Activated CD4-positive, alpha-beta T cell treated with anti-CD3 and anti-CD28 coated beads, Interleukin-2, amount 50 U/mL, for 48 hours (primary cell): Measurements from ENCODE around the gene SLC8A2.
A peak's percentile ranks its signal among the peaks of the same experiment; 100 is the strongest.

Experiments used
- DNase-seq, 2 experiments: peaks; one replicate each; pipeline ENCODE4 v3.0.0-alpha.2; 2020

The SLC8A2 gene

DNA sequence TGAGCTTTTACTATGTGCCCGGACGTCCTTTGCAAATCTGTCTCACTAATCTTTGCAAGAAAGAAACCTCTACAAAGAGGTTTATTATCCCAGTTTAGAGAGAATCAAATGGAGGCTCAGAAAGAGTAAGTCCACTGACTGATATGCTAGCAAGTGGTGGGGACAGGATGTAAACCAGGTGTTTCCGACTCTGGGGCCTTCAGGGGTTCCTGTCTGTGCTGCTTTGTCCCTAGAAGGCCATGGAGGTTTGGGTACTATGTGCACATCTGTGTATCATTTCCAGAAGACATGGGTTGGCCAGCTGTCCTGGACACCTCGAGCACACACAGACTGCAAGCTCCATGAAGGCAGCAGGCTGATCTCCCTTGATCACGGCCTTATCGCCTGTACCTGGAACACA is 13.5 kb upstream of the SLC8A2 start:
- DNase-seq, result no peak

DNA sequence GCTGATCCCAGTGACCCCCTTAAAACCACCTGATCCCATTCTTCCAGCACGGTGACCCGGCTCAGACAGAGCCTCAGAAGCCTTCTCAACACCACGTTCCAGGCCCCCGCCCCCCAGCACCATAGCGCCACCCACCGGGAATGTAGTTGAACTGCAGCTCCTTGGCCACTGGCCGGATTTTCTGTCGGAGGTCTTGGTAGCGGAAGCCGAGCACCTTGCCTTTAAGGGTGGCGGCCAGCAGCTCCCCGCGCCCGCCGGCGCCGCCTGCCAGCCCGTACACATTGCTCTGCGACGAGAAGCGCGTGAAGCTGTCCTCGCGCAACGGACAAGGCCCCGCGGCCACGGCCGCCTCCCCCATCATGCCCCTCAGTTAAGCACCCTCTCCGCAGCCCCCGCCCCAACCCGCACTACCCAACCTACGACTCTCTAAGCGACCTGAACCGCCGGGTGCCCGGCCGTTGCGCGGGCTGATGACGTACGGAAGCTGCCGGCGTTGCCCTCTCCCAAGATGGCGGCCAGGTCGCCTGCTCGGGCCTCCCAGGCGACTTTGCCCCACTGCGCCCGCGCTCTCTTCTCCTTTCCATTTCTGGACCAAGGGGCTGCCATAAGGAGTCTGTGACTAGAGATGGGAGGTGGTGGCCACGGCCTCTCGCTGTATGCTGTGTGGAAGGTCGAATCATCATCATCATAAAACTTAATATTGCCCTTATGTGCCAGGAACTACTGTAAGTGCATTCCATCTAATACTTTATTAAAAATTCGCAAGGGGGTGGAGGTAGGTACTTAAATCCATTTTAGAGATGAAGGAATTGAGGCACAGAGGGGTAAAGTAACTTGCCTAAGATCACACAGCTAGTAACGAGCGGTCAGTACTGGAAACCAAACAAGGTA is 12.4 kb upstream of the SLC8A2 start, which contains the start of gene KPTN:
Gene KPTN (minus strand): TSS at position 420 of the 891 bp plus-strand sequence. CDS start 59 bp downstream, at position 361.
- peak; percentile 88 to 91 for DNase-seq

DNA sequence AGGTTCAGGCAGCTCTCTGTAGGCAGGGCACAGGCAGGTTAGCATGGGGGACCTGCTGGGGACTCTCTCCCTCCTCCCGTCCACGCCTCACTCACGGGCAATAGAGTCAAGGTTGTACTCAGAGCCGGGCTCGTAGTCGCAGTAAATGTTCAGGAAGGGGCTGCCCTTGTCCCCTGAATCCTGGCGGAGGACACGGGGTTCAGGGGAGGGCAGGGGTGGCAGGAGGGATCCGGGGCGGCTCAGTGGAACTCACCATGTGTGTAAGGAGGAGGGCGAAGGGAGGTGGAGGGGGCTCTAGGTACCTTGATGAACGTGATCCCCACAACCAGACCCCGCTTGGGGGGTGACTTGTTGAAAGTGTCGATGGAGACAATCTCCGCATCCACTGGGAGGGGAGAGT is 11.5 kb upstream of the SLC8A2 start:
- no peak for DNase-seq

DNA sequence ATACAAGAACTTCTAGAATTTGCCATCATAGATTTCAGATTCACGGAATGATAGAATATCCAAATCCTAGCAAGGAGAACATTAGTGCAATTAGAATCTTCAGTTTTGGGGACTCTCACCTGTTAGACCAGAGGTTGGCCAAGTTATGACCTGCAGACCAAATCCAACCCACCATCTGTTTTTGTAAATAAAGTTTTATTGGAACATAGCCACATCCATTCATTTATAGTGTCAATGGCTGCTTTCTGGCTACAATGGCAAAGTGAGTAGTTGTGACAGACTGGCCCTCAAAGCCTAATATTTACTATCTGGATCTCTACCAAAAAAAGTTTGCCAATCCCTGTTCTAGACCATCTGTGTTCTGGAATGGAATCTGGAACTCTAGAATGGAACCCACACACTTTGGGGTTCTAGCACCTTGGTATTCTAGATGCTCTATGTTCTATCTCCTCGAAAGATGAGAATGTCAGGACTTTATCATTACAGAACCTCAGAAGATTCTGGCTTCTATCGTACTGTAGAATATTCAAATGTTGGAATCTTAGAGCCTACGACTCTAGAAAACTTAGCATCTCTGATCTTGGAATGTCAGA is 9.9 kb upstream of the SLC8A2 start:
- DNase-seq, result no peak

DNA sequence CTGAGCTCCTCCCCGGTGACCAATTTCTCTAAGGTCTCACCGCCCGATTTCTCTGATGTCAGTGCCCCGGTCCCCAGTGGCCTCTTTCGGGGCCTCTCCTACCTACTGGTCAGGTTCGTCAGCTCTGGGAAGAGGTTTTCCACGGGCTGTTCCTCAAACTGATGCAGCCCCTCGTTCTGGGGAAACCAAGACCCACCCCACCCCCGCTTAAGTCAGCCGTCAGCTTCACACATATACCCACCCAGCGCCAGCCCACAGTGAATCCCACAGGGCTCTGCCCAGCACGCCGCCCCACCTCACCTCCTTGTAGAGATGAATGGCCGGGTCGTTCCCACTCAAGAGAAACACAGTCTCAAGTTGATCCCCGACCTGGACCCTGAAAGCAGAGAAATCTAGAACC is 9.0 kb upstream of the SLC8A2 start:
- DNase-seq, result no peak

DNA sequence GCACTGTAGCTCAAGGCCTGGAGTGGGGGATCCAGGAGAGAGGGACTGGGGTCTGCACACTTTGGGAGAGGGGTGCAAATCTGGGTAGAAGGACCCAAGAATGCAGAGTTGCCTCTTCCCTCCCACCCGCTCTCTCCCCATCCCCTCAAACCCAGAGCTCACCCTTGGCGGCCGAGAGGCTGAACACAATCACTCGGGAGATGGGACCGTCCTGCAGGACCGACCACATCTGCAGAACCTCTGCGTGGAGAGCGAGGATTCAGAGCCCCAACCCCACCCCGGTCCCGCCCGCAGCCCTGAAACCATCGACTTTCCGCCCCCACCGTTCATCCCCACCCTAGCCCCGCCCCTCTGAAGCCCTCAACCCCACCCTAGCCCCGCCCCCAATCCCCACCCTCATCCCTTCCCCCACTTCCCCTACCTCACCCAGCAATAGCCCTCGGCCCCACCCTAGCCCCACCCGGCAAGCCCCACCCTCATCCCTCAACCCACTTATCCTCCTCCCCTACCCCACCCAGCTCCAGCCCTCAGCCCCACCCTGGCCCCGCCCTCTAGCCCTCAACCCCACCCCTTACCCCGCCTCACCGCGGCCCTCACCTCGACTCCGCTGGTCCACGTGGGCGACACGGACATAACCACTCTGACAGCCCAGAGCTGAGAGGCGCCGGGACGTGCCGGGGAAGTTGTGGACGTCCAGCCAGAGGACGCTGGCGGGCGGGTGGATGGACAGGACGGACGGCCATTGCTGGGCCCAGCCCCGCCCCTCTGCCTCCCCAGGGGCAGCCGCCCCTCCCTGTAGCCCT is 8.2 kb upstream of the SLC8A2 start:
- no peak for DNase-seq

DNA sequence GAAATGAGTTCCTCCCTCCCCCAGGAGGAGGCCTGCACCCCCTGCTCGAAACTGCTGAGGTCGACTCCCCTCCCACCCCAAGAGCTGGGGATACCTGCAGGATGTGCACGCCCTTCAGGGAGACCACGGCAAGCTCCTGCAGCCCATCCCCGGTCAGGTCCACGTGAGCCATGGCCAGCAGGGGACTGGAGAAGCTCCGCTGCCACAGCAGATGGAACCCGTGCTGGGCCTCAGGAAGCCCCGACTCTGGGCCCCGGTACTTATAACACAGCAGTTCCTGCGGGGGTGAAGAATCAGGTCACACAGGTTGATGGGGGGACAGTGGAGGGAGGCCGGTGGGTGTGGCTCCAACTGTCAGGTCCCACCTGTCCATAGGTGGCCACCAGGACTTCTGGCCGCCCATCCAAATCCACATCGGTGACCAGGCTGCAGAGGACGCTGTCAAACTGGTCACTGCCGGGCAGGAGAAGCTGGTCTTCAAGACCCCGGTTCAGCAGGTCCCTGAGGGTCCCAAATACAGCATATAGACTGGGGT is 4.8 kb upstream of the SLC8A2 start:
- no peak for DNase-seq

DNA sequence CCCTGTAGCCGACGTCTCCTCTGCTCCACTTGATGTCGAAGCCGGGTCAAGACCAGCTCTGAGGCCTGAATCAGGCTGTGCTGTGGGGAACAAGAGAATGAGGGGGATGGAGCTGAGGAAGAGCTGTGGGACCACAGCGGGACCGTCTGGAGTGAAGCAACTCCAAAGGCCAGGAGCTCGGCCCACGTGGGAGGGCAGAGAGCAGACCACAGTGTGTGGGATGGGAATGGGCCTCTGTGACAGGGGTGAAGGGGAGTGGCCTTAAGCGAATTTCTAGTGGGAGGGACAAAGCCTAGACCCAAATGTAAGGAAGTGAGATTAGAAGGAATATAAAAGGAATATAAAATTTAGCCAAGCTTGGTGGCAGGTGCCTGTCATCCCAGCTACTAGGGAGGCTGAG is 3.8 kb upstream of the SLC8A2 start:
- no peak for DNase-seq

DNA sequence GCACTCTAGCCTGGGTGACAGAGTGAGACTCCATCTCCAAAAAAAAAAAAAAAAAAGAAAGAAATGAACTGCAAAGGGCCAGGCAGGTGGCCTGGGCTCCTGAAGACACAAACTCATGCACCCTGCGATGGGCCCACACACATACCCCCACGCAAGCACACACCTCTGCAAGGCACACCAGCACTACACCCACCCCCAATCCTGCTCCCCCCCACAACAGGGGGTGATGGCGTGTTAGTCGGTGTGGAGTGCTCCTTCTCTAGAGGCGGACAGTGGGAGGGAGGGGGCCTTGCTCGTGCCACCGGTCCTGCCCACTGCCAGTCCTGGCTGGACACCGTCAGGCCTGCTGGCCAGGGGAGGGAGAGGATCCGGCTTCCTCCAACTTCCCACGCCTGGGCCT is 1.6 kb upstream of the SLC8A2 start:
- no peak for DNase-seq

DNA sequence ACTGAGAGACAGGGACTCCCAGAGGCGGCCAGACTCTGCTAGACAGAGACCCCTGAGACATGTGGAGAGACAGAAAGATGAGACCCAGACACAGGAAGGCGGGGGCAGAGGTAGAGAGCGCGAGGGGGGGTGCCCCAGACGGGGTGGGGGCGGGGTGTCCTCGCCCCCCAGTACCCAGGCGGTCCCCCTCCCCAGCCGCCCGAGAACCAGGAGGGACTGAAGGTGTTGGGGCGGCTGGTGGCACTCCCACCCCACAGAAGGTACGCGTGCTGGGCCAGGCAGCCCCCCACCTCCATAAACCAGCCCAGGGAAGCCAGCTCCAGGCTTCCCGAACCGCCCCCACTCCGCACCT is 336 bp downstream of the SLC8A2 start:
- no peak for DNase-seq

DNA sequence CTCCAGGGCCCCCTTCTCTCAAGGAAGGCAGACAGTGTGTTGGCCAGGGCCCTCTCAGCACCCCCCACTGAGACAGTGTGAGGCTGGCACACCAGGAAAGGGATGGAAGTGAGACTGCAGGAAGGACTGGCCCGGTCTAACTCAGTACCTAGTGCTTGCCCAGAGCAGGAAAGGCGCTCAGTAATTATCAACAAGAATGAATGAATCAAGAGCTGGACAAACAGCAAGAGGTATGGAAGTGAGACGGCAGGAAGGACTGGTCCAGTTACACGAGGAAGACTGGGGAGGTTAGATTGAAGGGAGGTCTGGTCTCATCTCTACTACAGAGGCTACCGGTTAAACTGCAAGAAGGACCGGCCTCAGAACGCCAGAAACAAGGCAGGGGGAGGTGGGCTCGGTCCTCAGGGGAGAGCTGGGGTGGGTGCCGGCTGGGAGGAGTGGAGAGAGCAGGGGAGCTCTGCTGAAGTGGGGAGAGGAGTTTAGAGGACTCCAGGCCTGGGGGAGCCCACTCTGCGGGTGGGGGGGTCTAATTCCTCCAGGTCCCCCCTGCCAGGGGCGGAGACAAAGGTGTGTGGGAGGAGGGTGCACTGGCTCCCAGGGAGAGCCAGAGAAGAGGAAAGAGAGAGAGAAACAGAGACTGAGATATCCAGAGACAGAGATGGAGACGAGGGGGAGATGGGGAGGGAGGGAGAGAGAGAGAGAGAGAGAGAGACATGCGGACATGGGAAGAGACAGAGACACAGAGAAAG is 1.1 kb downstream of the SLC8A2 start:
- no peak for DNase-seq

DNA sequence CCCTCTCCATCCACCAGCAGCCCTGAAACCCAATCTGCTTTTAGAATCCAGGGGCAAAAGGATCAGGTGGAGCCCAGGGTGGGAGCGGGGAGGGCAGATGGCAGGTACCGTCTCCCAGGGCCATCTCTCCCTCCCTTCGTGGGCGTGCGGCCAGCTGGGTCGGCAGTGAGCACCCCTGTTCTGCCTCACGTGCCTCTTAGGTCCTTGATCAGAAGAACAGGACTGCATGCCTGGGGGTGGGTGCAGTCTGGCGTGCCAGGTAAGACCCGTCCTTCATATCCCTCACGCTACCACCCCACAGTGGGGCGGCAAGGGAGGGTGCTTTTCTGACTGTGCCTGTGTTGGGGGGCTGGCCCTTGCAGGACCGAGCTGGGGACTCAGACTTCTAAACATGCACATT is 2.0 kb downstream of the SLC8A2 start:
- DNase-seq, result no peak

DNA sequence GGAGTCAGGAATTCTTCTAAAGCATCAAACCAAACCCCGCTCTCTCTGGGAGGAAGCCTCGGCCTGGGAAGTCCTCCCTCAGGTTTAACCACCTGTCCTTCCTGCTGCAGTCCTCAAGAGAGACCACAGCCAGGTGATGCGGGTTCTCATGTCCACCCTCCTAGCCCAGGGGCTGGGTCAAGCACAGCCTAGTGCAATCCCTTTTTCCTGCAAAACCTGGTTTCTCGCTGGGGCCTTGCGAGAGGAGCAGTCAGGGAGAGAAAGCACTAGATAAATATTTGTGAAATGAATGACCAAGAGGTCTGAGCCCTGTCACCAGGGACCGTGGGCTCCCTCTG is 2.4 kb downstream of the SLC8A2 start:
- DNase-seq, result no peak

DNA sequence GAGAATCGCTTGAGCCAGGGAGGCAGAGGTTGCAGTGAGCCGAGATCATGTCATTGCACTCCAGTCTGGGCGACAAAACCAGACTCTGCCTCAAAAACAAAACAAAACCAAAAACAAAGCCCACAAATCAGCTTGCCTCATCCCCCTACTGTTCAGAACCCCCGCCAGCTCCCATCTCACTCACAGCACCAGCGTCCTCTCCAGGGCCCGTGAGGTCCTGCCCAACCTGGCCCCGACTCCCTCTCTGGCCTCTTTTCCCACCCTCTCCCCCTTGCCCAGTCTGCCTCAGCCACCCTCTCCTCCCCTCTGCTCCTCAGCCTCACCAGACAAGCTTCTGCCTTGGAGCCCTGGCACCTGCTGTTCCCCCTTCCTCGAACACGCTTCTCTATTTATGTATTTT is 3.8 kb downstream of the SLC8A2 start:
- no peak for DNase-seq

DNA sequence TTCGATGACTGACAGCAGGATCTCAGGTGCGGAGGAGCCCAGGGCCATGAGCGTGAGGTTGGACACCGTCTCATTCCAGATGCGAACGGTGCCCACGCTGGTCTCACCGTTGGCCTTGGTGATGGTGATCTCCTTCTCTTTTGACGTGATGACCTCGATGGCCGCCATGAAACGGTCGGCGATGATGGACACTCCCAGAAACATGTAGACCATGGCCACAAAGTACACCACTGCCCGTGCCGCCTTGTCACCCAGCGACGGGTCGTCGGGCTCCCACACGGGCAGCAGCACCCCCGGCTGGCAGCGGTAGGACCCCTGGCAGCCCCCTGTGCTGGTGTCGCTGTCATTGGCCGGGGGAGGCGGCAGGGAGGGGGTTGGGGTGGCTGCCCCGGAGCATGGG is 5.7 kb downstream of the SLC8A2 start:
- no peak for DNase-seq

DNA sequence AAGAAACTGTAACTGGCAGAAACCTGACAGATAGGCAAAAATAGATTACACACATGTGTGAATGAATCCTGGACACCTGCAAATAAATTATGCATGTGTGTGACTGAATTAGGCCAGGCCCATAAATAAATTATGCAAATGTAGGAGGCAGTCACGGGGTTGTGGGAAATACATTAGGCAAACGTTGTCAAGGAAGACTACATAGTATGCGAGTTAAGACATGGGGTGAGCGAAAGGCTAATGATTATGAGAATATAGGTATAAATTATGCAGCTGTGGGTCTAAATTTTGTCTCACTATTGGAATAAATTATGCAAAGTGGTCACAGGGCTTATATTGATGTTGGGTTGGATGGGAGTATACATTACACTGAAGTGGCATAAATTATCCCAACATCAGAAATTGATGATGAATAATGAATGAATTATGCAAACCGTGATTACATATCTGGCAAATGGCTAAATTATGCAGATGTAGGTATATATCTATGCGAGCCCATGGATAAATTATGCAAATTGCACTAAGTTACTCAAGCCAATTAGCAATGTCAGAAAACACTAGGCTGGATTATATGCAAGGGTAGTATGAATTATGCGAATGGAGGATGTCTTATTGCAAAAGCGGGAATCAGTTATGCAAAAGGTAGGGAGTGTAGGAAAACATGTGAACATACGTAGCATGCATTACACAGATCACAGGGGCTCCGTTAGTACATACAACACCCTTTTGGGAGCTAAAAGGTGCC is 6.8 kb downstream of the SLC8A2 start:
- no peak for DNase-seq

DNA sequence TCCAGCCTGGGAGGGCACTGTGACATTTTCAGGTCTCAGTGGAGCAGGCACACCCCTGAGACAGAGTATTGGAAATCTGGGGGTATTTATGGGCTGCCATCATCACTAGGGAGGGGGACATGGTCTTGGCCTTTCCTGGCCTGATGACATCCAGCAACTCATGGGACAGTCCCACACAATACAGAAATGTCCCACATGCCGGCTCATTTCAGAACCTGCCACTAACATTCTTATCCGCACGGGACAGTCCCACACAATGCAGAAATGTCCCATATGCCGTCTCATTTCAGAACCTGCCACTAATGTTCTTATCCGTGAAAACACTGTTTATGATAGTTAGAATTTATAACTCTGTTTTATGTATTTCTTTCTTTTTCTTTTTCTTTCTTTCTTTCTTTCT is 9.8 kb downstream of the SLC8A2 start:
- DNase-seq, result no peak

DNA sequence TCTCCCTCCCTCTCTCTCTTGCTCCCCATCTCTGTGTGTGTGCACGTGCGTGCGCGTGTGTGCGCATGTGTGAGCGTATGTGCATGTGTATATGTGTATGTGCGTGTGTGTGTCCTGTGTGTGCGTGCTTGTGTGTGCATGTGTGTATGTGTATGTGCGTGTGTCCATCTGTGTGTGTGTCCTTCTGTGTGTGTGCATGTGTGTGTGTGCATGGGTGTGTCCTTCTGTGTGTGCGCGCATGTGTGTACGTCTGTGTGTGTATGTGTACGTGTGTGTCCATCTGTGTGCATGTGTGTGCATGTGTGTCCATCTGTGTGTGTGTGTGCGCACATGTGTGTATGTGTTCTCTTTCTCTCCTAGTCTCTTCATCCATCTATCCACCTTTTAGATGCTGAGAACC is 12.2 kb downstream of the SLC8A2 start:
- no peak for DNase-seq

DNA sequence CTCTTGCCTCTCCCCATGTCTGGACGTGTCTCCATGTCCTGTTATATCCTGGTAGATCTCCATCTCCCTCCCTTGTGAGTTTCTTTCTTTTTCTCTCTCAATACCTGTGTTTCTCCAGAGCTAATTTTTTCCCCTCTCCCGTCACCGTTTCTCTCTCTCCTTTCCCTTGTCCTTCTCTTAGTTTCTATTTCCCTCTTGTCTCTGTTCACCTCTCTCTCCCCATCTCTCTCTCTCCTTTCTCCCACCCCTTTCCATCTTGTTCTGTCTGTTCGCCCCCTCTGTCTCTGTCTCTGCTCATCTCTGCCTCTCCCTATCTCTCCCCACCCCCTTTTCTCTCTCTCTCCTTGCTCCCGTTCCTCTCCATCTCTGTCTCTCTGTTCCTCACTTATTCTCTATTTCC is 13.0 kb downstream of the SLC8A2 start:
- DNase-seq, result no peak

DNA sequence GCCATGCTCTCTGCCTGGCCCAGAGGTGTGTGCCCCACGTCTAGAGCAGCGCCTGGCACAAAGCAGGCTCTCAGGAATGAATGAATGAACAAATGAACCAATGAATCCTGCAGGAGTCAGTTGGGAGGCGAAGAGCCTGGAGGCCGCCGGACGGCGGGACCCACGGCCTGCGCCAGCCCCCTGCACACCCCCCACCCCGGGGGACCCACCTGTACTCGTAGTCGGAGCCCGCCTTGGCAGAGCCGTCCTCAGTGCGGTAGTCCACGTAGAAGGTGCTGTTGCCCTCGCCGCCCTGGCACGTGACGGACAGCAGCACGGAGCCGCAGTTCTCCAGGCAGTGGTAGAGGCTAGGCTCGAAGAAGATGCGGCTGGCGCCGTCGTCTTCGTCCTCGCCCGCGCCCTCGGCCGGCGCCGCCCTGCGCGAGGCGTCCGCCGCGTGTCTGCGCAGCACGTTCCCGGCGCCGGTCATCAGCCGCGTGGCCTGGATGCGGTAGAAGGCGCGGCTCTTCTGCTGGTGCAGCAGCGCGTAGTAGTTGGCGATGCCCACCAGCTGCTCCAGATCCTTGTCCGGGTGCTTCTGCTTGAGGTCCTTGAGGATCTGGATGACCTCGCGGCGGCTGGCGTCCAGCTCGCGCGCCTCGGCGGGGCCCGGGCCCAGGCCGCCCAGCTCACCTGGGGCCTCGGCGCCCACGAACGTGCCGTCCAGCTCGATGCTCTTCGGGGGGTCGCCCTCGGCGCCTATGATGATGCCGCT is 14.8 kb downstream of the SLC8A2 start:
- DNase-seq, result no peak

DNA sequence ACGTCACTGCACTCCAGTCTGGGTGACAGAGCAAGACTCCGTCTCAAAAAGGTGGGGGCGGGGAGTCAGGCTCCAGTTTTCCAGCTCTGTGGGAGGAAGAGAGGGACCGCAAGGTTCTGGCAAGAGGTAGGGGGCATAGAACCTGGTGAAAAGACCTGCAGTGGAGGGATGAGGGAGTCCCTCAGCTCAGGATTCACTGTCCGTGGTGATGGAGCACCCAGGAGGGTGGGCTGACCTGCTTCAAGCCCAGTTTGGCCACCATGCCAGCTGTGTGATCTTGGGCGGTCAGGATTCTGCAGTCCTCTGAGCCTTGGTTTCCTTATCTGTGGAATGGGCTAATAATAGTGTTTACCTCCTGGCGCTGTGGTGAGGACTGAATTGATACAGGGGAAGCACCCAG is 21.2 kb downstream of the SLC8A2 start:
- DNase-seq, result no peak

DNA sequence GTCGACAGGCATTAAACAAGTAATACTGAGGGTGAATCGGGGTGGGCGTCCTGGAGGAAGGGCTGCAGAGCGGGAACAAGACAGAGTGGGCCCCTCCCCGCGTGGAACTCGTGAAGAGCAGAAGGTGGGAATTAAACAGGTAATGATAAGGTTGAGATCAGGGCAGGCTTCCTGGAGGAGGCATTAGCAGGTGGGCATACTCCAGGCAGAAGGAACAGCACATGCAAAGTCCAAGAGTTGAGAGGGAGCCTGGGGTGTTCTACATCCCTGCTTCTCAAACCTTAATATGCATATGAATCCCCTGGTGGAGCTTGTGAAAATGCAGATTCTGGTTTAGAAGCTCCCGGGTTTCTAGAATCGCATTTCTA is 23.3 kb downstream of the SLC8A2 start:
- DNase-seq, result no peak
